Measurements from ENCODE around the gene CFH.

- no peak for TF ChIP-seq CTCF (IDR thresholded peaks at IDR 0.05; ENCODE audit: extremely low read depth in 1 of 2, insufficient read depth in 1 of 2, low read depth in 1 of 2, low read length in 2 of 2)
- no peak for TF ChIP-seq MAX (IDR thresholded peaks at IDR 0.05; ENCODE audit: insufficient read depth, insufficient read length)
- TF ChIP-seq POLR2A (IDR thresholded peaks at IDR 0.05; ENCODE audit: low read depth, low read length): no peak
- TF ChIP-seq POLR2AphosphoS5 (IDR thresholded peaks at IDR 0.05; ENCODE audit: insufficient read depth, low read depth, low read length): no peak
- no peak for TF ChIP-seq MYC (IDR thresholded peaks at IDR 0.05; ENCODE audit: low read depth, low read length)
- no peak for TF ChIP-seq EZH2 (IDR thresholded peaks at IDR 0.05; ENCODE audit: borderline replicate concordance, low read depth, low read length, severe bottlenecking)
These were observed 82.2 kb downstream of the CFH start for GRCh38 chr1:196734006-196734405.

Measured in endothelial cell of umbilical vein (primary cell).